Calu3 (cell line): ENCODE results near the gene NEURL1. TPM values are rescaled to one million over a fixed set of nuclear protein-coding genes. Genes with fewer than 3 reads are reported as not detected.

Source experiments
- BruUV-seq: library from RNA; stranded (reverse); fragments of 400-500 nt; replicated peaks from 2 replicates; lab custom pipeline; 2021; lab: Mats Ljungman, UMichigan
- CTCF ChIA-PET: fragments of 300-600 bp; sonication (Branson Sonifier 250); formaldehyde crosslinking; loops from one replicate; lab custom pipeline; 2022; ENCODE audit warnings: antibody characterized with exemption; lab: Charles Lee
- DNase-seq: peaks from one replicate; pipeline ENCODE4 v3.0.0; 2022
- H3K27ac Mint-ChIP-seq: one replicate; pipeline ENCODE4 v1.8.0; 2022; ENCODE audit warnings: mixed read lengths; ENCODE audit not compliant: unreplicated experiment
- H3K27me3 Mint-ChIP-seq: one replicate; pipeline ENCODE4 v1.8.0; 2022; ENCODE audit warnings: mixed read lengths; ENCODE audit not compliant: unreplicated experiment
- H3K36me3 Mint-ChIP-seq: one replicate; pipeline ENCODE4 v1.8.0; 2022; ENCODE audit warnings: mild to moderate bottlenecking, moderate library complexity, mixed read lengths; ENCODE audit not compliant: insufficient read depth, unreplicated experiment
- H3K4me1 Mint-ChIP-seq: one replicate; pipeline ENCODE4 v1.8.0; 2022; ENCODE audit warnings: mild to moderate bottlenecking, low read depth, mixed read lengths; ENCODE audit not compliant: unreplicated experiment
- H3K4me3 Mint-ChIP-seq: one replicate; pipeline ENCODE4 v1.8.0; 2022; ENCODE audit warnings: mild to moderate bottlenecking, low read depth, moderate library complexity, mixed read lengths; ENCODE audit not compliant: unreplicated experiment
- H3K9me3 Mint-ChIP-seq: one replicate; pipeline ENCODE4 v1.8.0; 2022; ENCODE audit warnings: low read depth, mixed read lengths; ENCODE audit not compliant: unreplicated experiment
- intact Hi-C: fragments of 100-400 bp; cut with micrococcal nuclease; formaldehyde crosslinking; loops from one replicate; pipeline ENCODE4 v1.10.0; 2022; ENCODE audit not compliant: unreplicated experiment
- total RNA-seq: library from RNA; stranded (reverse); gene quantifications from 2 replicates; pipeline ENCODE4 v1.2.3, GENCODE V29; 2022
- TF ChIP-seq, protein P1 (sequence below): fragments of 200-600 bp; IDR thresholded peaks from one replicate; pipeline ENCODE4 v1.8.0; 2022; ENCODE audit warnings: antibody characterized with exemption; ENCODE audit not compliant: unreplicated experiment

Gene NEURL1
- total RNA-seq, 1 experiment from 2014 or later: not detected

DNA sequence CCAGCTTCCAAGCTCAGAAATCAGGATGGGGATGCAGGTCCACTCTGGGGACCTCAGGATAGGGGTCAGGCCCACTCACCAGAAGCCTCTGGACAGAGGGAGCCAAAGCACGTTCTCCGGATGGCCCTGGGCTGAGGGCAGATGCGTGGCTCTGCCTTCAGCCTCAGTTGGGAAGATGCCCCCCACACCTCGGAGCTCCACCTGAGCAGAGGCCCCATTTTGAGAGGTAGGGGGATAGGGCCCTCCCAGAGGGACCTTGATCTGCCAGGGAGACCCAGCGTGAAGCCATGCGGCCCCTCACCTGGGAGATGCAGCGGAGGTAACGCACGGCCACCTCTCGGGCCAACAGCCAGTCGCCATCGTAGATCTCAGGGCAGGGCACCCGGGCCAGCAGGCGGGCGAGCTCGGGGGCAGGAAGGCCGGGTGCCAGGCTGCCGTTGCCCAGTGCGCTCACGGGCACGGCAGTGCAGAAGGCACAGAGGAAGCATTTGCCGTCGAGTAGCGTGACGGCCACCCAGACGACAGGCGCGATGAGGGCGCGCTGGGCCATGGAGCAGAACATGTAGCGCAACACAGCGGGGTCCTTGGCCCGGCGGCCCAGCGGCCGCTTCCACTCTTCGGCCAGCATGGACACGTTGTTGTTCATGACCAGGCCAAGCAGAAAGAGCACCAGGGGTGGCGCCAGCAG lies 35.5 kb upstream of the NEURL1 start:
- Mint-ChIP-seq H3K27ac (no peak overlapping the region), H3K9me3 (no peaks in the 10 kb centered on the region), H3K4me3 (no peak overlapping the region), H3K36me3 (no peaks in the 10 kb centered on the region), H3K27me3 (no peaks in the 10 kb centered on the region), H3K4me1 (no peaks in the 10 kb centered on the region)
- no TSS peak for BruUV-seq
- no peak for DNase-seq
- intact Hi-C loops: no loop called here
- TF ChIP-seq, protein P1, sequence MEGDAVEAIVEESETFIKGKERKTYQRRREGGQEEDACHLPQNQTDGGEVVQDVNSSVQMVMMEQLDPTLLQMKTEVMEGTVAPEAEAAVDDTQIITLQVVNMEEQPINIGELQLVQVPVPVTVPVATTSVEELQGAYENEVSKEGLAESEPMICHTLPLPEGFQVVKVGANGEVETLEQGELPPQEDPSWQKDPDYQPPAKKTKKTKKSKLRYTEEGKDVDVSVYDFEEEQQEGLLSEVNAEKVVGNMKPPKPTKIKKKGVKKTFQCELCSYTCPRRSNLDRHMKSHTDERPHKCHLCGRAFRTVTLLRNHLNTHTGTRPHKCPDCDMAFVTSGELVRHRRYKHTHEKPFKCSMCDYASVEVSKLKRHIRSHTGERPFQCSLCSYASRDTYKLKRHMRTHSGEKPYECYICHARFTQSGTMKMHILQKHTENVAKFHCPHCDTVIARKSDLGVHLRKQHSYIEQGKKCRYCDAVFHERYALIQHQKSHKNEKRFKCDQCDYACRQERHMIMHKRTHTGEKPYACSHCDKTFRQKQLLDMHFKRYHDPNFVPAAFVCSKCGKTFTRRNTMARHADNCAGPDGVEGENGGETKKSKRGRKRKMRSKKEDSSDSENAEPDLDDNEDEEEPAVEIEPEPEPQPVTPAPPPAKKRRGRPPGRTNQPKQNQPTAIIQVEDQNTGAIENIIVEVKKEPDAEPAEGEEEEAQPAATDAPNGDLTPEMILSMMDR: no peak
- CTCF ChIA-PET: no interaction called here

DNA sequence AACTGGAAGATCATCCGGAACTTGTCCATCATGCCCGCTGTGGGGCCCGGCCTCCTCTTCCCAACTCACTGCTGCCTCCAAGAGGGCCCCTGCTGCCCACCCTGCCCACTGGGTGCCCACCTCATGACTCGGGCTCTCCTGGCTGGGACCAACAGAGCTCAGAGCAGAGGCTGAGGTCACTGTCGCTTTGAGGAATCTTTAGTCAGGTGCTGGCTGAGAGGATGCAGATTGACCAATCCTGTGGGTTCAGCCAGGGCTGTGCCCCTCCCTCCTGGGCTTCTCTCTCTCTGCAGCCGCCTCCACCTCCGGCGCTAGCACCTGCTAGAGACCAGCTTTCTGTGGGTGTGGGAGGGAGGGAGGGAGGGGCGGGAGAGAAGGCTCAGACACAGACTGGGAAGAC lies 34.8 kb upstream of the NEURL1 start, which contains the start of gene CALHM1:
Gene CALHM1 (minus strand): TSS at position 181 of the 400 bp plus-strand sequence. CDS start 149 bp downstream, at position 32.
- TF ChIP-seq, protein P1: no peak
- H3K4me3 Mint-ChIP-seq: no peak within 1 kb of the TSS
- no peak for DNase-seq
- no peaks in the 10 kb centered on the region for H3K9me3 Mint-ChIP-seq
- CTCF ChIA-PET: no interaction called here
- no peaks in the 10 kb centered on the region for H3K36me3 Mint-ChIP-seq
- no peaks in the 10 kb centered on the region for H3K27me3 Mint-ChIP-seq
- intact Hi-C loops: no loop called here
- no peaks in the 10 kb centered on the region for H3K4me1 Mint-ChIP-seq
- no peak within 1 kb of the TSS for H3K27ac Mint-ChIP-seq
- no TSS peak for BruUV-seq

DNA sequence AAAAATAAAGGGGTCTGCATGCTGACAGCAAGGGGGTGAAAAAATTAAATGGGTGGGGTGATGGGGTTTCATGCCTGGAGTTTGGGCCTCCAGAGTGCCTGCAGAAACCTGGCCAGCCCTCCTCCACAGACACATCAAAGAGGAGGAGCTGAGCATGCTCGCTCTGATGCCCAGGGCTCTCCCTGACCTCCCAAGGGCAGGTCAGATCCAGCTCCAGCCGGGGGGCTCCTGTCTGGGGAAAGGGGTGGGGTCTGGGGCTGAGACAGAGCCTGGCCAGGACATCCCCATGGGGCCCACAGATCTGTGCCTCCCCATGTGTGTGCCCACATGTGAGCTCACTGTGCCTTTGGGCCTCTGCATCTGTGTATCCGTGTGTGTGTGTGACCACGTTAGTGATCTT lies 33.9 kb upstream of the NEURL1 start:
- no peaks in the 10 kb centered on the region for H3K36me3 Mint-ChIP-seq
- no peak for DNase-seq
- CTCF ChIA-PET: no interaction called here
- intact Hi-C loops: no loop called here
- H3K4me1 Mint-ChIP-seq: no peaks in the 10 kb centered on the region
- no TSS peak for BruUV-seq
- no peak overlapping the region for H3K4me3 Mint-ChIP-seq
- H3K27ac Mint-ChIP-seq: no peak overlapping the region
- no peaks in the 10 kb centered on the region for H3K27me3 Mint-ChIP-seq
- TF ChIP-seq, protein P1: no peak
- H3K9me3 Mint-ChIP-seq: no peaks in the 10 kb centered on the region

DNA sequence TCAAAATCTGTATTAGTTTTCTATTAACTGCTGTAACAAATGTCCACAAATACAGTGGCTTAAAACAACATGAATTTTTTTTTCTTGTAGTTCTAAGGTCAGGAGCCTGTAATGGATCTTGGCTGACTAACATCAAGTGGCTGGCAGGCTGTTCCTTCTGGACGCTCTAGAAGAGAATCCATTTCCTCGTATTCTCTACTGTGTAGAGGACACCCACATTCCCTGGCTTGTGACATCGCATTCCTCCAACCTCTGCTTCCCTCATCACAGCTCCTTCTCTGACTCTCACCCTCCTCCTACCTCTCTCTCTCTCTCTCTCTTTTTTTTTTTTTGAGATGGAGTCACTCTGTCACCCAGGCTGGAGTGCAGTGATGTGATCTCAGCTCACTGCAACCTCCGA lies 30.0 kb upstream of the NEURL1 start:
- H3K9me3 Mint-ChIP-seq: no peaks in the 10 kb centered on the region
- no peak for DNase-seq
- no peak overlapping the region for H3K27ac Mint-ChIP-seq
- CTCF ChIA-PET: no interaction called here
- no peaks in the 10 kb centered on the region for H3K36me3 Mint-ChIP-seq
- BruUV-seq: no TSS peak
- no peaks in the 10 kb centered on the region for H3K4me1 Mint-ChIP-seq
- TF ChIP-seq, protein P1: no peak
- no peak overlapping the region for H3K4me3 Mint-ChIP-seq
- no peaks in the 10 kb centered on the region for H3K27me3 Mint-ChIP-seq
- intact Hi-C loops: no loop called here
